GM12878 (cell line): Measurements from ENCODE around the gene NPTN. TPM values are rescaled to one million over a fixed set of nuclear protein-coding genes. Genes with fewer than 3 reads are reported as not detected.
A peak's percentile ranks its signal among the peaks of the same experiment; 100 is the strongest.

Source experiments
- ATAC-seq: fragments of 200-7000 bp; cut with Tn5 transposase; 3 replicates; pipeline ENCODE4 v1.9.1; 2020; ENCODE audit warnings: mild to moderate bottlenecking, moderate library complexity
- BruUV-seq: library from RNA; stranded (reverse); fragments of 400-500 nt; replicated peaks from 2 replicates; lab custom pipeline; 2021; lab: Mats Ljungman, UMichigan
- CTCF ChIA-PET: fragments of 300-600 bp; sonication (Branson Sonifier 250); formaldehyde crosslinking; extraction: SDS; loops from one replicate; lab custom pipeline; 2021; ENCODE audit warnings: inconsistent platforms; lab: Yijun Ruan, JAX
- POLR2A ChIA-PET: fragments of 350-600 bp; formaldehyde crosslinking; extraction: SDS; loops from one replicate; lab custom pipeline; 2021; ENCODE audit warnings: inconsistent platforms; lab: Charles Lee
- RAD21 ChIA-PET: fragments of 300-600 bp; sonication (Branson Sonifier 250); formaldehyde crosslinking; loops from one replicate; lab custom pipeline; 2023; ENCODE audit warnings: antibody characterized with exemption; ENCODE audit not compliant: unreplicated experiment; lab: Charles Lee
- SMC1A ChIA-PET: fragments of 300-600 bp; sonication (Branson Sonifier 250); formaldehyde crosslinking; loops from one replicate; lab custom pipeline; 2023; ENCODE audit not compliant: unreplicated experiment, uncharacterized antibody; lab: Charles Lee
- DNase-seq: peaks from one replicate; pipeline ENCODE4 v3.0.0-alpha.2; 2011; ENCODE audit warnings: low read depth, low spot score
- FAIRE-seq: peaks from 3 replicates; lab custom pipeline; 2011; peaks lifted over from hg19 to GRCh38; lab: Jason Lieb, UNC
- H2AFZ ChIP-seq: 2 replicates; pipeline ENCODE4 v1.6.0; 2011; ENCODE audit warnings: low read depth, low read length, control low read depth; ENCODE audit not compliant: control insufficient read depth
- H3K27ac ChIP-seq: 2 replicates; pipeline ENCODE4 v1.5.1; 2011; ENCODE audit warnings: control low read depth; ENCODE audit not compliant: control insufficient read depth, insufficient read depth
- H3K27me3 ChIP-seq, 2 experiments: replicated peaks in 1 of 2; 2 replicates each; pipeline versions ENCODE4 v1.6.0 to v1.6.1; 2011; ENCODE audit warnings: low read length in 1 of 2; ENCODE audit not compliant: control insufficient read depth in 2 of 2, insufficient read depth in 2 of 2
- H3K36me3 ChIP-seq, 2 experiments: 2 replicates each; pipeline ENCODE4 v1.5.1; 2011; ENCODE audit warnings: low read length in 1 of 2; ENCODE audit not compliant: control insufficient read depth in 2 of 2, insufficient read depth in 2 of 2
- H3K4me1 ChIP-seq: 2 replicates; pipeline ENCODE4 v1.6.1; 2011; ENCODE audit warnings: mild to moderate bottlenecking, low read length, moderate library complexity, mixed read lengths; ENCODE audit not compliant: control insufficient read depth, insufficient read depth
- H3K4me2 ChIP-seq: 2 replicates; pipeline ENCODE4 v1.6.0; 2011; ENCODE audit warnings: control low read depth; ENCODE audit not compliant: control insufficient read depth, insufficient read depth
- H3K4me3 ChIP-seq: fragments of 200-600 bp; sonication (generic); 2 replicates; pipeline ENCODE4 v1.5.1; 2016
- H3K79me2 ChIP-seq: 2 replicates; pipeline ENCODE4 v1.6.0; 2011; ENCODE audit warnings: low read length; ENCODE audit not compliant: control insufficient read depth, insufficient read depth
- H3K9ac ChIP-seq: 2 replicates; pipeline ENCODE4 v1.8.0; 2011; ENCODE audit warnings: low read length, control low read depth, mixed read lengths; ENCODE audit not compliant: control insufficient read depth, insufficient read depth
- H3K9me3 ChIP-seq: replicated peaks from 3 replicates; pipeline ENCODE4 v1.5.1; 2011; ENCODE audit warnings: mild to moderate bottlenecking, low read length; ENCODE audit not compliant: control insufficient read depth, insufficient read depth
- H4K20me1 ChIP-seq: 2 replicates; pipeline ENCODE4 v1.6.0; 2011; ENCODE audit not compliant: control insufficient read depth, insufficient read depth
- BACH1 ChIP-seq: fragments of 450-650 bp; IDR thresholded peaks from 2 replicates; pipeline ENCODE4 v1.6.1; 2017; ENCODE audit warnings: mild to moderate bottlenecking, borderline replicate concordance
- BCLAF1 ChIP-seq: fragments of 450-650 bp; IDR thresholded peaks from 2 replicates; pipeline ENCODE4 v1.6.1; 2017; ENCODE audit warnings: antibody characterized with exemption, mild to moderate bottlenecking, moderate library complexity
- CEBPB ChIP-seq, 2 experiments: fragments of 150-350 bp in 1 of 2; IDR thresholded peaks; 2 replicates each; pipeline ENCODE4 v1.6.1; 2012 to 2014; ENCODE audit warnings: low read depth in 2 of 2, low read length in 2 of 2, borderline replicate concordance in 1 of 2, inconsistent platforms in 1 of 2
- CTCF ChIP-seq, 3 experiments: IDR thresholded peaks in 2 of 3; conservative IDR thresholded peaks in 1 of 3; 2 replicates each; pipeline ENCODE4 v1.5.1; 2011; ENCODE audit warnings: low read depth in 3 of 3, low read length in 3 of 3, mild to moderate bottlenecking in 3 of 3, control low read depth in 2 of 3, moderate library complexity in 2 of 3, inconsistent platforms in 1 of 3, mixed read lengths in 1 of 3; ENCODE audit not compliant: control insufficient read depth in 2 of 3, insufficient read depth in 1 of 3; ENCODE audit errors: extremely low read depth in 1 of 3
- HCFC1 ChIP-seq: fragments of 150-350 bp; IDR thresholded peaks from 2 replicates; pipeline ENCODE4 v1.6.1; 2014; ENCODE audit warnings: low read length
- HDAC6 ChIP-seq: fragments of 200-600 bp; sonication (generic); IDR thresholded peaks from one replicate; pipeline ENCODE4 v1.8.0; 2017; ENCODE audit warnings: antibody characterized with exemption; ENCODE audit not compliant: unreplicated experiment
- JUND ChIP-seq: IDR thresholded peaks from 2 replicates; pipeline ENCODE4 v1.6.1; 2012; ENCODE audit warnings: low read depth, mild to moderate bottlenecking, low read length, improper control_type of control experiment, moderate library complexity
- RB1 ChIP-seq: fragments of 450-650 bp; formaldehyde crosslinking; IDR thresholded peaks from 2 replicates; pipeline ENCODE4 v1.6.1; 2017; ENCODE audit warnings: mild to moderate bottlenecking, borderline replicate concordance
- SREBF1 ChIP-seq: IDR thresholded peaks from 2 replicates; pipeline ENCODE4 v1.6.1; 2012; ENCODE audit warnings: mild to moderate bottlenecking, low read length
- SUZ12 ChIP-seq: fragments of 200-600 bp; sonication (generic); IDR thresholded peaks from one replicate; pipeline ENCODE4 v1.6.1; 2018; ENCODE audit warnings: antibody characterized with exemption, mild to moderate bottlenecking; ENCODE audit not compliant: unreplicated experiment
- TARDBP ChIP-seq: IDR thresholded peaks from 2 replicates; pipeline ENCODE4 v1.6.1; 2016; ENCODE audit warnings: borderline replicate concordance
- whole genome bisulfite sequencing: methylation state at CpG from one replicate; pipeline ENCODE4 v1.1.6; 2016; ENCODE audit warnings: low lambda C conversion rate; ENCODE audit not compliant: insufficient replicate concordance, insufficient coverage; ENCODE audit errors: missing lambda C conversion rate; 5-methylcytosine and 5-hydroxymethylcytosine counted together
- in situ Hi-C: fragments of 300-500 bp; cut with MboI; formaldehyde crosslinking; loops from 9 replicates; pipeline ENCODE4 v1.14.3; 2018; ENCODE audit warnings: mixed read lengths
- intact Hi-C: fragments of 100-400 bp; cut with micrococcal nuclease; formaldehyde crosslinking; loops from one replicate; pipeline ENCODE4 v1.14.2; 2022; ENCODE audit not compliant: unreplicated experiment
- polyA plus RNA-seq, 11 experiments: library from polyadenylated mRNA; depleted of rRNA in 4 of 11; unstranded in 6 of 11; stranded (reverse) in 5 of 11; fragments of >200 nt; fragmentation: Nextera tagmentation in 4 of 11; fragmentation: Illumina TruSeq in 1 of 11; extraction: Ambion mirVana in 4 of 11; extraction: Trizol in 1 of 11; gene quantifications; 1 replicate in 1 of 11; 2 replicates in 10 of 11; pipeline versions ENCODE4 v1.2.1 to v1.2.3, GENCODE V29; 2011 to 2016; ENCODE audit warnings: inconsistent platforms in 2 of 11, missing spikeins in 2 of 11, low read depth in 1 of 11
- total RNA-seq, 4 experiments: library from RNA; depleted of rRNA in 3 of 4; stranded (reverse); fragments of >200 nt in 3 of 4; fragmentation: Illumina TruSeq in 1 of 4; extraction: Trizol in 1 of 4; gene quantifications; 2 replicates each; pipeline versions ENCODE4 v1.2.1 to v1.2.3, GENCODE V29; 2013 to 2021
- TF ChIP-seq, protein P1 (sequence below): fragments of 150-350 bp; IDR thresholded peaks from 2 replicates; pipeline ENCODE4 v1.6.1; 2016; ENCODE audit warnings: low read depth, low read length

NPTN gene
- total and polyA plus RNA-seq, 10 of the 15 experiments (the other 5 are each of a cell fraction or from before 2014, with no cell fraction given), result 17.8 to 79.1 (median 41.7) TPM

DNA sequence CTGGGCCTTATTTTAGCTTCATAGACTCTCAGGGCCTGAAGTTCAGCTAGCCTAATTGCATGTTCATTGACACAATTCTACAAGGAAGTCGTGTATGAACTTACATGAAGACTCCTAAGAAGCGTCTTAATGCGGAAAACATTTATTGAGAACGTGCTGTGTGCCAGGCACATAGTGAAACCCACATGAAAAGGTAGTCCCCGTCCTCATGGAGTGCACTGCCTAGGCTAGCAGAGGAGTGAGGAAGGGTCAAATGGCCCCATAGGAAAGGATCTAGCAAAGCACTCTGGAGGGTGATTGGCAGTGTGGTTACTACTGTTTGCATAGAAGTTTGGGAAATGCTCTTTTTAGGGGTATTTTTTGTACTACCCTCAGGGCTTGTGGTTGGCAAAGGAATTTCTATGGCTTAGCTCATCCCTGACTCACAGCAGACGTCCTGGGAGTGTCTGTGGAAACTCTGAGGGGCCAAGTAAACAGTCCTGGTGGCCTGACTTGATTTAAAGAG is 854 bp upstream of the NPTN start:
- CTCF ChIA-PET, result interaction anchor here (1.1 to 13.2 kb wide), 10 partner anchors 9 to 325 kb away, joined by 3 to 250 read pairs (median 46); no protein-coding TSS in a partner anchor
- RAD21 ChIA-PET, result interaction anchor here (0.8 to 5.8 kb wide), 5 partner anchors 11 to 73 kb away, joined by 3 to 86 read pairs (median 4); no protein-coding TSS in a partner anchor
- FAIRE-seq (no peak), DNase-seq (no peak), ATAC-seq (no peak)
- H3K9ac ChIP-seq, result peak overlapping the region; percentile 63
- no peaks in the 10 kb centered on the region for H3K9me3 ChIP-seq
- 65% methylated on average over 6 of the region's 6 CpGs for WGBS
- H2AFZ ChIP-seq, result peak overlapping the region; percentile 99
- H3K4me2 ChIP-seq, result peak overlapping the region; percentile 84
- H3K79me2 ChIP-seq, result peaks cover 40% of the 10 kb centered on the region
- intact Hi-C loops (no loop called here), in situ Hi-C loops (loop anchor here (10.0 kb wide), 1 partner anchor 849 kb away; the partner anchor contains the start of gene ADPGK)
- peaks cover 23% of the 10 kb centered on the region for H3K4me1 ChIP-seq
- peak overlapping the region; percentile 51 for H3K4me3 ChIP-seq
- H4K20me1 ChIP-seq, result no peaks in the 10 kb centered on the region
- BruUV-seq, result no TSS peak
- TF ChIP-seq, protein P1, sequence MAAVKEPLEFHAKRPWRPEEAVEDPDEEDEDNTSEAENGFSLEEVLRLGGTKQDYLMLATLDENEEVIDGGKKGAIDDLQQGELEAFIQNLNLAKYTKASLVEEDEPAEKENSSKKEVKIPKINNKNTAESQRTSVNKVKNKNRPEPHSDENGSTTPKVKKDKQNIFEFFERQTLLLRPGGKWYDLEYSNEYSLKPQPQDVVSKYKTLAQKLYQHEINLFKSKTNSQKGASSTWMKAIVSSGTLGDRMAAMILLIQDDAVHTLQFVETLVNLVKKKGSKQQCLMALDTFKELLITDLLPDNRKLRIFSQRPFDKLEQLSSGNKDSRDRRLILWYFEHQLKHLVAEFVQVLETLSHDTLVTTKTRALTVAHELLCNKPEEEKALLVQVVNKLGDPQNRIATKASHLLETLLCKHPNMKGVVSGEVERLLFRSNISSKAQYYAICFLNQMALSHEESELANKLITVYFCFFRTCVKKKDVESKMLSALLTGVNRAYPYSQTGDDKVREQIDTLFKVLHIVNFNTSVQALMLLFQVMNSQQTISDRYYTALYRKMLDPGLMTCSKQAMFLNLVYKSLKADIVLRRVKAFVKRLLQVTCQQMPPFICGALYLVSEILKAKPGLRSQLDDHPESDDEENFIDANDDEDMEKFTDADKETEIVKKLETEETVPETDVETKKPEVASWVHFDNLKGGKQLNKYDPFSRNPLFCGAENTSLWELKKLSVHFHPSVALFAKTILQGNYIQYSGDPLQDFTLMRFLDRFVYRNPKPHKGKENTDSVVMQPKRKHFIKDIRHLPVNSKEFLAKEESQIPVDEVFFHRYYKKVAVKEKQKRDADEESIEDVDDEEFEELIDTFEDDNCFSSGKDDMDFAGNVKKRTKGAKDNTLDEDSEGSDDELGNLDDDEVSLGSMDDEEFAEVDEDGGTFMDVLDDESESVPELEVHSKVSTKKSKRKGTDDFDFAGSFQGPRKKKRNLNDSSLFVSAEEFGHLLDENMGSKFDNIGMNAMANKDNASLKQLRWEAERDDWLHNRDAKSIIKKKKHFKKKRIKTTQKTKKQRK, result no peak
- TF ChIP-seq SUZ12 (no peak), HDAC6 (no peak), CEBPB (IDR thresholded peaks at IDR 0.05; ENCODE audit: borderline replicate concordance in 1 of 2, low read depth in 2 of 2, low read length in 2 of 2) (no peak), BACH1 (no peak), HCFC1 (no peak), SREBF1 (no peak), CTCF (IDR thresholded peaks at IDR 0.05 in 2 of 3, conservative IDR thresholded peaks at IDR 0.05 in 1 of 3; ENCODE audit: control insufficient read depth in 2 of 3, extremely low read depth in 1 of 3, insufficient read depth in 1 of 3, low read depth in 3 of 3, low read length in 3 of 3) (no peak), RB1 (no peak), BCLAF1 (no peak), JUND (no peak), TARDBP (no peak)
- no peak overlapping the region for H3K27ac ChIP-seq
- POLR2A ChIA-PET, result interaction anchor here (0.7 to 2.4 kb wide), 2 partner anchors 20 to 26 kb away, joined by 3 to 14 read pairs; no protein-coding TSS in a partner anchor
- H3K36me3 ChIP-seq, result no peaks in the 10 kb centered on the region
- SMC1A ChIA-PET, result interaction anchor here (0.6 to 8.3 kb wide), 11 partner anchors 11 to 338 kb away, joined by 3 to 89 read pairs (median 4); no protein-coding TSS in a partner anchor
- H3K27me3 ChIP-seq, result no peaks in the 10 kb centered on the region
